ENCODE measurements around the gene TMEM156. TPM values are rescaled to one million over a fixed set of nuclear protein-coding genes. Genes with fewer than 3 reads are reported as not detected.
A peak's percentile ranks its signal among the peaks of the same experiment; 100 is the strongest.

TMEM156 gene
- total and polyA plus RNA-seq, 4 donors, result 0.72 to 2.5 (median 0.98) TPM

DNA sequence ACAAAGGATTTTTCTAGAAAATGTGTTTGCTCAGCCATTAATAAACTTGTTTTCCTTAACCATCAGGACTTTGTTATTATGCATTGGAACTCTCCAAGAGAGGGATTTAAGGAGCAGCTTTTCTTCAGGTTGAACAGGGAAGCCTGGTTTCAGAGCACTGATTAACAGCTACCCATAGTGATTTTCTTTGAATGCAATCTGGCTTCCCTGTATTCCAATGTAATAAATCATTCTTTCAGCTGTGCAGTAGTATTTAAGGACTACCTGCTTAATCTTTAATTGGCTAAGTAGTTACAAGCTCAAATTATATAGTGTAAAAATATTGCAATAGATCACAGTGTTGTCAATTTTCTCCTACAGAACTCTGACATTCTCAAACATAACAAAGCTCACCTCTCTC lies 77.5 kb downstream of the TMEM156 start:
- H3K9me3 ChIP-seq (ENCODE audit: control insufficient read depth, insufficient read depth, low read length), result no peaks in the 10 kb centered on the region
- H3K27ac ChIP-seq (ENCODE audit: low read depth, low read length), result no peak overlapping the region
- no peaks in the 10 kb centered on the region for H3K36me3 ChIP-seq (ENCODE audit: control insufficient read depth, insufficient read depth, low read length)
- H3K4me1 ChIP-seq (ENCODE audit: control insufficient read depth, insufficient read depth, low read length), result no peaks in the 10 kb centered on the region
- H3K4me3 ChIP-seq (ENCODE audit: low read depth, low read length), result no peak overlapping the region
- no peaks in the 10 kb centered on the region for H3K27me3 ChIP-seq (ENCODE audit: control insufficient read depth, insufficient read depth, low read length)
- DNase-seq (ENCODE audit: low read depth in 4 of 6, low spot score in 6 of 6), result peak in 1 of 6 donors; percentile 50

DNA sequence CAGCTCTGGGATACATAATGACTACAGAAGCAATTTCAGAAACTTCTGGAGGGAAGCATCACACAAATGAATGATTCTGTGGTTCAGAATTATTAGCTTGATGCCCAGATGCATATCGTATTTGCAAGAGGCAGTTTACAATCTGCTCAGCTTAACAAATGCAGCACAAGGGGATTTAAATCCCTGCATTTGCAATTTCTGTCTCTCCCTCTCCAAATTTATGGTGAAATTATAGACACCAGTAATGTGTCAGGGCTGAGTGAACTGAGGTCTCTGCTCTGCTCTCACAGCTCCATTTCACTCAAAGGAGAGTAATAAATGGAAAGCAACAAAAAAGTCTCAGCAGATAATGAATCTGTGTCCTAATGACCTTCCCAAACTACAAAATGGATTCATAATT lies 80.2 kb downstream of the TMEM156 start:
- peak in 3 of 6 donors; percentile 27 to 96 (median 37) for DNase-seq (ENCODE audit: low read depth in 4 of 6, low spot score in 6 of 6)
- no CpG with 5 or more reads among the region's 1 CpG for WGBS (ENCODE audit: insufficient coverage)
- Histone ChIP-seq H3K9me3 (ENCODE audit: control insufficient read depth, insufficient read depth, low read length) (no peaks in the 10 kb centered on the region), H3K27ac (ENCODE audit: low read depth, low read length) (no peak overlapping the region), H3K36me3 (ENCODE audit: control insufficient read depth, insufficient read depth, low read length) (no peaks in the 10 kb centered on the region), H3K27me3 (ENCODE audit: control insufficient read depth, insufficient read depth, low read length) (no peaks in the 10 kb centered on the region), H3K4me1 (ENCODE audit: control insufficient read depth, insufficient read depth, low read length) (no peaks in the 10 kb centered on the region), H3K4me3 (ENCODE audit: low read depth, low read length) (no peak overlapping the region)

DNA sequence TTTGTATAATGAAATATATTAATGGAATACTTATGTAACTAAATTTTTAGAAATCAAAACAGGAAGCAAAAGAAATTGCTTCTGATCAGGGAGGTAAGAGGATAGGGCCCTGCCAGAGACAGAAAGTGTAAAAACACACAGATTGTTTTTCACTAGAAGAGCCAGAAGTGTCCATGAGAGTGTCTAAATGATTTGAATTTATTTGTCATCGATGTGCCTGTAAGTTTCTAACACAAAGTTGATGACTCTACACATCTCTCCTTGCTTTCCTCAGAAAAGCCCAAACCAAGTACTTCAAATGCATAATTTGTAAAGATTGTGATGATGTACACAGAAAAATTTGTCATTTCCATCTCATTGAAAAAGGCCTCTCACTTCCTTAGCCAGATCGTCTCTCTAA lies 80.6 kb downstream of the TMEM156 start:
- Histone ChIP-seq H3K36me3 (ENCODE audit: control insufficient read depth, insufficient read depth, low read length) (no peaks in the 10 kb centered on the region), H3K4me1 (ENCODE audit: control insufficient read depth, insufficient read depth, low read length) (no peaks in the 10 kb centered on the region), H3K27me3 (ENCODE audit: control insufficient read depth, insufficient read depth, low read length) (no peaks in the 10 kb centered on the region), H3K27ac (ENCODE audit: low read depth, low read length) (no peak overlapping the region), H3K9me3 (ENCODE audit: control insufficient read depth, insufficient read depth, low read length) (no peaks in the 10 kb centered on the region), H3K4me3 (ENCODE audit: low read depth, low read length) (no peak overlapping the region)
- DNase-seq (ENCODE audit: low read depth in 4 of 6, low spot score in 6 of 6), result no peak
- WGBS (ENCODE audit: insufficient coverage), result 50% methylated on average over 1 of the region's 2 CpGs

- no peaks in the 10 kb centered on the region for H3K27me3 ChIP-seq (ENCODE audit: control insufficient read depth, insufficient read depth, low read length)
Observed at GRCh38 chr4:38950734-38951133, 81.5 kb downstream of the TMEM156 start.

GRCh38 chr4:38950159-38950558 lies 82.0 kb downstream of the TMEM156 start:
- Histone ChIP-seq H3K27me3 (ENCODE audit: control insufficient read depth, insufficient read depth, low read length) (no peaks in the 10 kb centered on the region), H3K4me1 (ENCODE audit: control insufficient read depth, insufficient read depth, low read length) (no peaks in the 10 kb centered on the region), H3K27ac (ENCODE audit: low read depth, low read length) (no peak overlapping the region), H3K36me3 (ENCODE audit: control insufficient read depth, insufficient read depth, low read length) (no peaks in the 10 kb centered on the region), H3K4me3 (ENCODE audit: low read depth, low read length) (no peak overlapping the region), H3K9me3 (ENCODE audit: control insufficient read depth, insufficient read depth, low read length) (no peaks in the 10 kb centered on the region)
- WGBS (ENCODE audit: insufficient coverage), result 62% methylated on average over 2 of the region's 2 CpGs
- peak in 1 of 6 donors; percentile 37 for DNase-seq (ENCODE audit: low read depth in 4 of 6, low spot score in 6 of 6)

More at GRCh38 chr4:38950734-38951133, 81.5 kb downstream of the TMEM156 start:
- no peak for DNase-seq (ENCODE audit: low read depth in 4 of 6, low spot score in 6 of 6)
- H3K4me1 ChIP-seq (ENCODE audit: control insufficient read depth, insufficient read depth, low read length), result no peaks in the 10 kb centered on the region
- H3K4me3 ChIP-seq (ENCODE audit: low read depth, low read length), result no peak overlapping the region
- no peak overlapping the region for H3K27ac ChIP-seq (ENCODE audit: low read depth, low read length)
- no peaks in the 10 kb centered on the region for H3K36me3 ChIP-seq (ENCODE audit: control insufficient read depth, insufficient read depth, low read length)
- H3K9me3 ChIP-seq (ENCODE audit: control insufficient read depth, insufficient read depth, low read length), result no peaks in the 10 kb centered on the region
- WGBS (ENCODE audit: insufficient coverage), result 80% methylated on average over 1 of the region's 6 CpGs

GRCh38 chr4:38949411-38950051 lies 82.7 kb downstream of the TMEM156 start:
- Histone ChIP-seq H3K9me3 (ENCODE audit: control insufficient read depth, insufficient read depth, low read length) (no peaks in the 10 kb centered on the region), H3K4me1 (ENCODE audit: control insufficient read depth, insufficient read depth, low read length) (no peaks in the 10 kb centered on the region), H3K27me3 (ENCODE audit: control insufficient read depth, insufficient read depth, low read length) (no peaks in the 10 kb centered on the region), H3K36me3 (ENCODE audit: control insufficient read depth, insufficient read depth, low read length) (no peaks in the 10 kb centered on the region), H3K4me3 (ENCODE audit: low read depth, low read length) (no peak overlapping the region), H3K27ac (ENCODE audit: low read depth, low read length) (no peak overlapping the region)
- WGBS (ENCODE audit: insufficient coverage), result 31% methylated on average over 3 of the region's 5 CpGs
- DNase-seq (ENCODE audit: low read depth in 4 of 6, low spot score in 6 of 6), result no peak

DNA sequence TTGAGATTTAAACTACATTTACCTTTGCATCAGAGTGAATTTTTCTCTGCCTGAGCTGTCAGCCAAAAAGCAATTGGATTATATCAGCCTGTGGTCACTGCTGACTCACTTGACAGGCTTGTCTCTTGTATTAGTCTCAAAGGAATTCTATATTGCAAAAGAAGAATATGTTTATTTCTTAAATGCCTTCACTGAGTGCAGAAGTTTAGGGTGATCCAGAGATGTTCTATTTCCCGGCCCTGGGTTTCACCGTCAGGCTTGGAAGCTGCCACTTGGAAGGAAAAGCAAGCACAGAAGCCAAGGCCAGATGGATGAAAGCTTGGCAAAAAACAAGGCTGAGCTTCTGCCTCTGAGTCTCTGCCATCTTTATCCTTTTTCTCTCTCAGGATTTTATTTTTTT lies 83.7 kb downstream of the TMEM156 start:
- 27% methylated on average over 2 of the region's 2 CpGs for WGBS (ENCODE audit: insufficient coverage)
- Histone ChIP-seq H3K4me1 (ENCODE audit: control insufficient read depth, insufficient read depth, low read length) (no peaks in the 10 kb centered on the region), H3K4me3 (ENCODE audit: low read depth, low read length) (no peak overlapping the region), H3K27ac (ENCODE audit: low read depth, low read length) (no peak overlapping the region), H3K36me3 (ENCODE audit: control insufficient read depth, insufficient read depth, low read length) (no peaks in the 10 kb centered on the region), H3K9me3 (ENCODE audit: control insufficient read depth, insufficient read depth, low read length) (no peaks in the 10 kb centered on the region), H3K27me3 (ENCODE audit: control insufficient read depth, insufficient read depth, low read length) (no peaks in the 10 kb centered on the region)
- DNase-seq (ENCODE audit: low read depth in 4 of 6, low spot score in 6 of 6), result peak in 2 of 6 donors; percentile 80 to 95

DNA sequence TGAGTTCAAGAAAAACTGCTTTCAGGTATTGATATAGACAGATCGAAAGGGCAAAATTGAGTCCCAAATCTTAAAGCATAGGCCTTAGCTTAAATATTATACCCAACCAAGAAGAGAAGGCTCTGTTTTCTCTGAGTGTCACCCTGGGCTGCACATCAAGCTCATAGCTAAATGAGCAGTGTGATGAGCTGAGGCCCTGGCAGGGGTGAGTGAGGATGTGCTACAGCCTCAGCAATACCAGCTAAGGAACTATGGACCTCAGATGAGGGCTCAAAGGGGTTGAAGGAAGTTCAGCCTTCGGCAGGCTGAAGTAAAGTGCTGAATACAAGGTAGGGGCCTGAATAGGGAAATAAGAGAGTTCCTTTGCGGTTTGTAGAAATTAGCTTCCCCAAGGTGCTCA lies 85.3 kb downstream of the TMEM156 start:
- H3K27ac ChIP-seq (ENCODE audit: low read depth, low read length), result no peak overlapping the region
- DNase-seq (ENCODE audit: low read depth in 4 of 6, low spot score in 6 of 6), result peak in 1 of 6 donors; percentile 47
- no peaks in the 10 kb centered on the region for H3K27me3 ChIP-seq (ENCODE audit: control insufficient read depth, insufficient read depth, low read length)
- no peak overlapping the region for H3K4me3 ChIP-seq (ENCODE audit: low read depth, low read length)
- 63% methylated on average over 2 of the region's 3 CpGs for WGBS (ENCODE audit: insufficient coverage)
- no peaks in the 10 kb centered on the region for H3K9me3 ChIP-seq (ENCODE audit: control insufficient read depth, insufficient read depth, low read length)
- no peaks in the 10 kb centered on the region for H3K36me3 ChIP-seq (ENCODE audit: control insufficient read depth, insufficient read depth, low read length)
- H3K4me1 ChIP-seq (ENCODE audit: control insufficient read depth, insufficient read depth, low read length), result no peaks in the 10 kb centered on the region

DNA sequence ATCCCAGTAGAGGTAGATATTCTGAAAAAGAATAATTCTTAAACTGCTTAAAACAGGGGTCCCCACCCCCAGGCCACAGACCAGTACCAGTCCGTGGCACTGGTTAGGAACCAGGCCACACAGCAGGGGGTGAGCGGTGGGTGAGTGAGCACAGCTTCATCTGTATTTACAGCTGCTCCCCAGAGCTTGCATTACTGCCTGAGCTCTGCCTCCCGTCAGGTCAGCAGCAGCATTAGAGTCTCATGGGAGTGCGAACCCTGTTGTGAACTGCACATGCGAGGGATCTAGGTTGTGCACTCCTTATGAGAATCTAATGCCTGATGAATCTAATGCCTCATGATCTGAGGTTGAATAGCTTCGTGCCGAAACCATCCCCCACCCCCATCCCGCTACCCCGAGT lies 87.8 kb downstream of the TMEM156 start:
- no peak overlapping the region for H3K4me3 ChIP-seq (ENCODE audit: low read depth, low read length)
- H3K36me3 ChIP-seq (ENCODE audit: control insufficient read depth, insufficient read depth, low read length), result no peaks in the 10 kb centered on the region
- no peaks in the 10 kb centered on the region for H3K4me1 ChIP-seq (ENCODE audit: control insufficient read depth, insufficient read depth, low read length)
- 76% methylated on average over 5 of the region's 9 CpGs for WGBS (ENCODE audit: insufficient coverage)
- H3K27me3 ChIP-seq (ENCODE audit: control insufficient read depth, insufficient read depth, low read length), result no peaks in the 10 kb centered on the region
- no peak for DNase-seq (ENCODE audit: low read depth in 4 of 6, low spot score in 6 of 6)
- H3K27ac ChIP-seq (ENCODE audit: low read depth, low read length), result no peak overlapping the region
- H3K9me3 ChIP-seq (ENCODE audit: control insufficient read depth, insufficient read depth, low read length), result no peaks in the 10 kb centered on the region

GRCh38 chr4:38943343-38943742 lies 88.9 kb downstream of the TMEM156 start:
- H3K4me3 ChIP-seq (ENCODE audit: low read depth, low read length), result no peak overlapping the region

More at GRCh38 chr4:38943343-38943742, 88.9 kb downstream of the TMEM156 start:
- 53% methylated on average over 2 of the region's 4 CpGs for WGBS (ENCODE audit: insufficient coverage)
- Histone ChIP-seq H3K36me3 (ENCODE audit: control insufficient read depth, insufficient read depth, low read length) (no peaks in the 10 kb centered on the region), H3K4me1 (ENCODE audit: control insufficient read depth, insufficient read depth, low read length) (no peaks in the 10 kb centered on the region), H3K27ac (ENCODE audit: low read depth, low read length) (no peak overlapping the region), H3K9me3 (ENCODE audit: control insufficient read depth, insufficient read depth, low read length) (no peaks in the 10 kb centered on the region), H3K27me3 (ENCODE audit: control insufficient read depth, insufficient read depth, low read length) (no peaks in the 10 kb centered on the region)
- peak in 1 of 6 donors; percentile 74 for DNase-seq (ENCODE audit: low read depth in 4 of 6, low spot score in 6 of 6)
